ELF-1 (cell line): ENCODE measurements around the gene VTI1A.
A peak's percentile ranks its signal among the peaks of the same experiment; 100 is the strongest.
"Not testable (repeated sequence)": the region's sequence is repeated elsewhere in the genome, so short reads cannot be mapped to it uniquely, and the experiment has no call there.

Experiments
- DNase-seq: peaks from one replicate; pipeline ENCODE4 v3.0.0-alpha.2; 2016; ENCODE audit warnings: low read depth, low spot score

Gene VTI1A

GRCh38 chr10:112588225-112588990, 141.4 kb downstream of the VTI1A start:
- no peak for DNase-seq

GRCh38 chr10:112589081-112589480, 142.1 kb downstream of the VTI1A start:
- no peak for DNase-seq

GRCh38 chr10:112590786-112591185, 143.8 kb downstream of the VTI1A start:
- not testable (repeated sequence) for DNase-seq

- DNase-seq, result no peak
Measured at GRCh38 chr10:112593023-112593422, 146.0 kb downstream of the VTI1A start.

- no peak for DNase-seq
Measured at GRCh38 chr10:112601214-112602090, 154.4 kb downstream of the VTI1A start.

- DNase-seq, result no peak
Measured at GRCh38 chr10:112603062-112603461, 156.0 kb downstream of the VTI1A start.

- no peak for DNase-seq
Measured at GRCh38 chr10:112605063-112605462, 158.0 kb downstream of the VTI1A start.

- DNase-seq, result no peak
Measured at GRCh38 chr10:112607506-112607905, 160.5 kb downstream of the VTI1A start.

- no peak for DNase-seq
Measured at GRCh38 chr10:112613620-112614019, 166.6 kb downstream of the VTI1A start.

- DNase-seq, result no peak
Measured at GRCh38 chr10:112614072-112614471, 167.1 kb downstream of the VTI1A start.

GRCh38 chr10:112614586-112614985, 167.6 kb downstream of the VTI1A start:
- no peak for DNase-seq

- DNase-seq, result no peak
Measured at GRCh38 chr10:112615269-112615668, 168.3 kb downstream of the VTI1A start.

GRCh38 chr10:112616647-112617046, 169.6 kb downstream of the VTI1A start:
- no peak for DNase-seq

GRCh38 chr10:112618814-112619213, 171.8 kb downstream of the VTI1A start:
- no peak for DNase-seq

GRCh38 chr10:112619556-112619955, 172.5 kb downstream of the VTI1A start:
- DNase-seq, result no peak

- no peak for DNase-seq
Measured at GRCh38 chr10:112622786-112623185, 175.8 kb downstream of the VTI1A start.

GRCh38 chr10:112624546-112625048, 177.6 kb downstream of the VTI1A start:
- DNase-seq, result no peak

GRCh38 chr10:112628951-112629609, 182.1 kb downstream of the VTI1A start:
- DNase-seq, result peak; percentile 25

GRCh38 chr10:112631501-112632400, 184.7 kb downstream of the VTI1A start:
- no peak for DNase-seq

- no peak for DNase-seq
Measured at GRCh38 chr10:112634096-112634830, 187.2 kb downstream of the VTI1A start.
